GM12874 (cell line): ENCODE results near the gene GLOD4.

ENCODE experiments used
- TF ChIP-seq, protein P1 (sequence below): IDR thresholded peaks from 2 replicates; pipeline ENCODE4 v1.5.1; 2011; ENCODE audit warnings: low read depth, mild to moderate bottlenecking, control low read depth, low read length, moderate library complexity; ENCODE audit not compliant: insufficient read depth

Gene GLOD4

DNA sequence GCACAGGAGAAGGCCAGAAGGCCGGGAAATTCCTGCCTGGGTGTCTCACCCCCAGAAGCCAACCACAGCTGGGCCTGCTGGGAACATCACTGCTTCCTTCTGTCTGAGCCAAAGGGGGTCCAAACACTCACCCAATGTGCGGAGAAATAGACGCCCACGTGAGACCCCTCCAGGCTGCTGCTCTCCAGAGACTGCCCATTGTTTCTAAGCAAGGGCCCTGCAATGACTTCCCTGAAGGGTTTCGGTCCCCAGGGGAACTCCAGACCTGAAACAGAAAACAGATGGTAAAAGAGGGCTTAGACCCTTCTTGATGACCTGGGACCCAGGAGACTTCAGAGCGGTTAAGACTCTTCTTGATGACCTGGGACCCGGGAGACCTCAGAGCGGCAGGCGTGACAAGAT, 41.4 kb upstream of the GLOD4 start:
- TF ChIP-seq, protein P1, sequence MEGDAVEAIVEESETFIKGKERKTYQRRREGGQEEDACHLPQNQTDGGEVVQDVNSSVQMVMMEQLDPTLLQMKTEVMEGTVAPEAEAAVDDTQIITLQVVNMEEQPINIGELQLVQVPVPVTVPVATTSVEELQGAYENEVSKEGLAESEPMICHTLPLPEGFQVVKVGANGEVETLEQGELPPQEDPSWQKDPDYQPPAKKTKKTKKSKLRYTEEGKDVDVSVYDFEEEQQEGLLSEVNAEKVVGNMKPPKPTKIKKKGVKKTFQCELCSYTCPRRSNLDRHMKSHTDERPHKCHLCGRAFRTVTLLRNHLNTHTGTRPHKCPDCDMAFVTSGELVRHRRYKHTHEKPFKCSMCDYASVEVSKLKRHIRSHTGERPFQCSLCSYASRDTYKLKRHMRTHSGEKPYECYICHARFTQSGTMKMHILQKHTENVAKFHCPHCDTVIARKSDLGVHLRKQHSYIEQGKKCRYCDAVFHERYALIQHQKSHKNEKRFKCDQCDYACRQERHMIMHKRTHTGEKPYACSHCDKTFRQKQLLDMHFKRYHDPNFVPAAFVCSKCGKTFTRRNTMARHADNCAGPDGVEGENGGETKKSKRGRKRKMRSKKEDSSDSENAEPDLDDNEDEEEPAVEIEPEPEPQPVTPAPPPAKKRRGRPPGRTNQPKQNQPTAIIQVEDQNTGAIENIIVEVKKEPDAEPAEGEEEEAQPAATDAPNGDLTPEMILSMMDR = no peak

DNA sequence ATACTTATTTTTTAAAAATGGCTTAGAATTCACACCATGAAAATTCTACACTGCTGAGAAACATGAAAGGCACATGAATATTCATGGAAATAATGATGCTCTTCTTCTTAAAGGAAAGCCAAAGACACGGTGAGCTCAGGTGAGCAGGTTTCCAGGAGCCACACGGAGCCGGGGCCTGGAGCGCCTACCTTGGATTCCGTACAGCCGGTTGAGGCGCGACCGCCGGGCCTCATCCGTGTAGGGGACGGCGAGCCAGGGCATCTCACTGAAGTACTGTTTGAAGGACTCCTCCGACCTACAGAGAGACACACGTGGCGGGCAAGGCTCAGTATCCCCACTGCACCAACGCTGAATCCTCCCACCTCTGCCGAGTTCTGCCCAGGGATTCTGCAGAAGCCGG, 37.2 kb upstream of the GLOD4 start:
- TF ChIP-seq, protein P1 = no peak

DNA sequence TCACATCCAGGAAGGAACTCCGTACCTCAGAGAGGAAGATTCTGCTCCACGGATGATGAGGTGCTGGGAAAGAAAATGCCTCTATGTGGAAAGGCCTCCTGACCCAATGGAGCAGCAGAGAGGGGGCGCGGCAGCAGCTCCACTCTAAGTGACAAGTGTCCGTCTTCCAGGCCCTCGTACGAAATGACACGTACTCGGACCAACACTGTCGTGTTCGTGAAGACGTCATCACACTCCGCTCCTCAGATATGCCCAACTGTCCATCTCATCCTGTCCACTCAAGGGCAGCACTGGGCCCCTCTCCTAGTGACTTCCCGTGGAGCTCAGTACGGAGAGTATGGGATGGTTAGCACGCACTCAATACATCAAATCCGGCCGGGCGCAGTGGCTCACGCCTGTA, 32.3 kb upstream of the GLOD4 start:
- TF ChIP-seq, protein P1 = no peak

DNA sequence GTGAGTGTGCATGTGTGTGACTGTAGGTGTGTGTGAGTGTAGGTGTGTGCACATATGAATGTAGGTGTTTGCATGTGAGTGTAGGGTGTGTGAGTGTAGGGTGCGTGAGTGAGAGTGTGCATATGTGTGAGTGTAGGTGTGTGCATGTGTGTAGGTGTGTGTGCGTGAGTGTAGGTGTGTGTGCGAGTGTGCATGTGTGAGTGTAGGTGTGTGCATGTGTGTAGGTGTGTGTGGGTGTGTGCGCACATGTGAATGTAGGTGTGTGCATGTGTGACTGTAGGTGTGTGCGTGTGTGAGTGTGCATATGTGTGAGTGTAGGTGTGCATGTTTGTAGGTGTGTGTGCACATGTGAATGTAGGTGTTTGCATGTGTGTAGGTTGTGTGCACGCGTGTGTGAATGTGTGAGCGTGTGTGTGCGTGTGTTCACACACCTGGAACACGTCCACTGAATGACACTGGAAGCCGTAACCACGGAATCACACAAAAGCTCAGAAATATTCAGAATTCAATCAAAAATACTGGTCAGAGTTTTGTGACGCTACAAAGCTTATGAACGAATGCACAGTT, 30.6 kb upstream of the GLOD4 start:
- TF ChIP-seq, protein P1 = no peak

DNA sequence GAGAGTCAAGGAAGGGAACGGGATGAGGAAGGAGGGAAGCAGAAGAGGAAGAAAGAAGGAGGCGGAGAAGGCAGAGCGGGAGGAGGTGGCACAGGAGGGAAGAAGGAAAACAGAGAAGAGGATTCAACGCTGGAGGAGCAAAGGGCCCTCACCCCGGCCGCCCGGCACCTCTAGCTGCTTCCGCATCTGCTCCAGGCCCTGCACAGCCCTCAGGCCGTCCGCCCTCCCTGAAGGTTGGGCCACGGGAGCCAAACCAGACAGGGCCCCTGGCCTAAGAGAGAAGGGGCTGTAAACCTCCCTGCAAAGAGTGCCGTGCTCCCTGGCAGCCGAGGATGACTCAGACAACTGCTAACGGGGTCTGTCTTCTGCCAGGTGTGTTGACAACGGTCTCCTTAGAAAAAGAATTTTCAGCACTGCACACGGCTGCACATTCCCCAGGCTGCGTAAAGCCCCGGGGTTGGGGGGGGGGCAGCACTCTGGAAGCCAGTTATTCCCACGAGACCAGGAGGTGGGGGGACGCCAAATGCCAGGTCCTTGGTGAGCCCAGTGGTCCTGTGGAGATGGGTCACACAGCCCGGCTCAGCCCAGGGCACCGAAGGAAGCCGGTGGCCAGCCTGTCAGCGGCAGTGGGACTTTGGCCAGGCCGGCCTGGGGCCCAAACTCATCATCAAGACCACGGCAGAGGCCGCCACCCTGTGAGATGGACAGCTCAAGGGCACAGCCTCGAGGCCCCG, 29.1 kb upstream of the GLOD4 start:
- TF ChIP-seq, protein P1 = no peak

DNA sequence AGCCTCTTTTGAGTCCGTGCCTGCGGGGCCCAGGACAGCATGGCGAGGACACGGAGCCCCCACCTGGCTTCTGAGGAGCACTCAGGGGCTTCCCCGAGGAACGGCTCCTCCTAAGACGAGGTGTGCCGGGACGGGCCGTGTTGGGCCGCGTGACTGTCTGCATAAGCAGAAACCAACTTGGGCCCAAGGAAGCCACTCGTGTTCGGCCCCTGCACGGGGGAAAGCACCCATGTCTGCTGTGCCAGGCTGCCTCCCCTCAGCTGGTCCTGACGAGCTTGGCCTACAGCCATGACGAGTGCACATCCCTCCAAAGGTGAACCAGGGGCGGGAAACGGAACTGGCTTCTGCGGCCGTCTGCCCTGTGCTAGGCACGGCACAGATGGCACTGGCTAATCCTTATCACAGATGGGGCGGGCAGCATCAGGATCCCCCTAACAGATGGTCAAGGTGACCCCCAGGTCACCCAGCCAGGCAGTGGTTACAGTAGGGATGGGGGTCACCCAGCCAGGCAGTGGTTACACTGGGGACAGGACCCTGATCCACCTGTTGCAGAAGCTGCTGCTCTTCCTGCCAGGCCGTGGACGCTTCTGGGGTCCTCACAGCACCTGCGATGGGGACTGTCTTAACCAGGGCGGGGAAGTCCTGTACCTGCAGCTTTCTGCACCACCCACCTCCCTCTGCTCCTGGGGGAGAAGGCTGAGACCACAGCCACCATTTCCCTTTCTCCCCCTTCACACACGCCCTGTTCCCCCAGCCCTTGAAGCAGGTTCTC, 25.6 kb upstream of the GLOD4 start:
- TF ChIP-seq, protein P1 = no peak

DNA sequence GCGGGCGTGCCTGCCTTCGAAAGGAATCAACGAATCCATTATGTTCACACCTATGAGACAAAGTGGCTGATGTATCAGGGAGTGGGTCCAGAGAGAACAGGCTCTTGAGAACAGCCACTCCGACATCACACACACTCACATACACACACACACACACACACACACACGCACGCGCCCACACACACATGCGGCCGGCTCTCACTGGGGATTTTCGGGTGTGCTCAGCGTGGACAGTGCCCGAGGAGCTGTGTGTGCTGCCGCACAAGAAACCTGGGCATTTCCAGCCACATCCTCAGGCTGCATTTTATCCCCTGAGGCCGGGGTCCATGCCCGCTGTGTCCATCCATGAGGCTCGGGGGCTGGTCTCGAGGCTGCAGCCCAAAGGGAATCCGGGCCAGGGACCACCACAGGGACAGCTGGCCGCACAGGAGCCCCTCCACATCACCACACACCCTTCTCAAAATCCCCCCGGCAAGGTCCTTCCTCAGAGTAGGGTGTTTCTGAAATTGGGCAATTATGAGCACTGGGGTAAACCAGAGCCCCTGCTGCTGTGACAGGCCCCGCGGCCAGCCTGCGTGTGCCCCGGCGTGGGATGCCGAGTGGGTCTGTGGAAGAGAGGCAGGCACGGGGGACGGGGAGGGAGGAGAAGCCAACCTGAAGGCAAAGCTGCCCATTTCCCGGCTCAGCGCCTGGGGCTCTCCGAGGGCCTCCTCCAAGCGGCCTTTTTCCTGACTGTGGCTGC, 24.9 kb upstream of the GLOD4 start:
- TF ChIP-seq, protein P1 = no peak
